ENCODE measurements around the gene MYH14. TPM values are rescaled to one million over a fixed set of nuclear protein-coding genes. Genes with fewer than 3 reads are reported as not detected.

Gene MYH14
- total RNA-seq (not detected in 2 replicates), polyA plus RNA-seq (not detected in 2 replicates), polyA minus RNA-seq (ENCODE audit: low replicate concordance) (not detected in 2 replicates)
- polyA plus RNA-seq (2012), result not detected in 2 replicates

DNA sequence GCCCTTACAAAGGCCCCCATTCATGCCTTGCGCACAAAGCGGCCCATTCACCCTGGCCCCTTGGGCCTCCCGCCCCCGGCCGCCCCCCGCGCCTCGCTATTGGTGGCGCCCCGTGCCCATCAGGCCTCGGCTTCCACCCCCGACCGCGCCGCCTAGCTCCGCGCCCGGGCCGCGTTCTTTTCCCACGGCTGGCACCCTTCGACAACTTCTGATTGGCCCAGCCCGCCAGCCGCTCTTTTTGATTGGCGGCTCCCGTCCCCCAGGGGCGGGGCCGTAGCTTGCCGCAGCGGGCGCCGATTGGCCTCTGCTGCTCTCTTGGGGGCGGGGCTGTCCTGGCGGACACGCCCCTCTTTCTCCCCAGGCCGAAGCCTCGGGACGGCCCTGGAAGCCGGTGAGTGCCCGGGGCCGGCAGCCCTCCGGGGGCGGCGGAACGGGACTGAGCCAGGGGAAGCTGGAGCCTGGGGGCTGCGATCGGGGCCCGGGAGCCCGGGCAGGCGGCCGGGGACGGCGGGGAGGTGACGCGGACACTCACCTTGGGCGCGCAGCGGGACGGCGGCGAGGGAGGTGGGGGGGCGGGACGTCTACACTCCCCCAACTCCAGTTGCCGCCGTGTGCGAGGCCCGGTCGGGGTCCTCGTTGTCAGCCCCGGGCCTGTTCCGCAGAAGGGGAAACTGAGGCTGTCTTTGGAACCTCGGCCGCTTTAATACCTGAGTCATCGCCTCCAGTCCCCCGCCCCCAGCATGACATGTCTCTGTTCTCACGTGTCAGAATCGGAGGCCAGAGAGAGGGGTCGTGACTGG lies at the start of gene MYH14:
Gene MYH14, plus strand, starts transcription at position 342 of the 800 bp plus-strand sequence. CDS start 6,744 bp downstream, outside the sequence.
- peak in 1 of 2 donors; percentile 3 for DNase-seq (ENCODE audit: low read depth in 2 of 2)
- Histone ChIP-seq H3K4me1 (ENCODE audit: control insufficient read depth, extremely low read depth, insufficient read depth, low read length) (no peaks in the 10 kb centered on the region), H3K4me2 (ENCODE audit: extremely low read depth, insufficient read depth, low read length) (no peak within 1 kb of the TSS), H3K36me3 (ENCODE audit: control insufficient read depth, insufficient read depth, low read length) (no peaks in the 10 kb centered on the region), H3K79me2 (ENCODE audit: control insufficient read depth, insufficient read depth, low read length) (no peaks in the 10 kb centered on the region), H3K4me3 (replicated peaks in 1 of 4; ENCODE audit: control extremely low read depth in 1 of 4, insufficient read depth in 1 of 4, low read depth in 3 of 4, low read length in 4 of 4) (no peak within 1 kb of the TSS), H3K9me3 (ENCODE audit: control insufficient read depth, insufficient read depth, low read depth, low read length) (no peaks in the 10 kb centered on the region), H3K9ac (ENCODE audit: insufficient read depth, low read length) (no peak within 1 kb of the TSS), H3K27ac (ENCODE audit: insufficient read depth, low read length) (no peak within 1 kb of the TSS), H3K27me3 (ENCODE audit: control insufficient read depth, insufficient read depth, low read length) (no peaks in the 10 kb centered on the region), H4K20me1 (ENCODE audit: control insufficient read depth, extremely low read depth, insufficient read depth, low read length) (no peaks in the 10 kb centered on the region), H2AFZ (ENCODE audit: low read length) (no peak within 1 kb of the TSS)
- no peak for TF ChIP-seq EZH2 (IDR thresholded peaks at IDR 0.05; ENCODE audit: low read length, missing control alignments)
- TF ChIP-seq, protein P1, sequence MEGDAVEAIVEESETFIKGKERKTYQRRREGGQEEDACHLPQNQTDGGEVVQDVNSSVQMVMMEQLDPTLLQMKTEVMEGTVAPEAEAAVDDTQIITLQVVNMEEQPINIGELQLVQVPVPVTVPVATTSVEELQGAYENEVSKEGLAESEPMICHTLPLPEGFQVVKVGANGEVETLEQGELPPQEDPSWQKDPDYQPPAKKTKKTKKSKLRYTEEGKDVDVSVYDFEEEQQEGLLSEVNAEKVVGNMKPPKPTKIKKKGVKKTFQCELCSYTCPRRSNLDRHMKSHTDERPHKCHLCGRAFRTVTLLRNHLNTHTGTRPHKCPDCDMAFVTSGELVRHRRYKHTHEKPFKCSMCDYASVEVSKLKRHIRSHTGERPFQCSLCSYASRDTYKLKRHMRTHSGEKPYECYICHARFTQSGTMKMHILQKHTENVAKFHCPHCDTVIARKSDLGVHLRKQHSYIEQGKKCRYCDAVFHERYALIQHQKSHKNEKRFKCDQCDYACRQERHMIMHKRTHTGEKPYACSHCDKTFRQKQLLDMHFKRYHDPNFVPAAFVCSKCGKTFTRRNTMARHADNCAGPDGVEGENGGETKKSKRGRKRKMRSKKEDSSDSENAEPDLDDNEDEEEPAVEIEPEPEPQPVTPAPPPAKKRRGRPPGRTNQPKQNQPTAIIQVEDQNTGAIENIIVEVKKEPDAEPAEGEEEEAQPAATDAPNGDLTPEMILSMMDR (conservative IDR thresholded peaks at IDR 0.05 in 1 of 2, IDR thresholded peaks at IDR 0.05 in 1 of 2; ENCODE audit: low read depth in 1 of 2, low read length in 2 of 2), result no peak

DNA sequence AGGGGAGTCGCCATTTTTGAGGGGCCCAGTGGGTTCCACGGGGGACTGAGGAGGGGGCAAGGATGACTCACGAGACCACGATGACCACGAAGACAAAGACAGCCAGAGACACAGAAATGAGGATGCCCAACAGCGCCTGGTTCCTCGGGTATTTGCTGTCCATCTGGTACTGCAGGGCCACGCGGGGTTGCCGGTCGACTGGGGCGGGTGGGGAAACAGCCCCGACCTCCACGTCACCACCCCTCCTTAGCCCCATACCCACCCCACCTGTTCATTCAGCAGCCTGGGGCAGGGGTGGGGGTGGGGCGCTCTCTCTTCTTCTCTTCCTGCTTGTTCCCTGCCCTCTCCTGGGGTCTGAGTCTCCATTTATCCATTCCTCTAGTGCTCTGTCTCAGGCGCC lies 48.9 kb upstream of the MYH14 start:
- no peak overlapping the region for H3K27ac ChIP-seq (ENCODE audit: insufficient read depth, low read length)
- H4K20me1 ChIP-seq (ENCODE audit: control insufficient read depth, extremely low read depth, insufficient read depth, low read length), result no peaks in the 10 kb centered on the region
- DNase-seq (ENCODE audit: low read depth in 2 of 2), result no peak
- no peaks in the 10 kb centered on the region for H3K27me3 ChIP-seq (ENCODE audit: control insufficient read depth, insufficient read depth, low read length)
- H2AFZ ChIP-seq (ENCODE audit: low read length), result no peak overlapping the region
- no peak for TF ChIP-seq EZH2 (IDR thresholded peaks at IDR 0.05; ENCODE audit: low read length, missing control alignments)
- TF ChIP-seq, protein P1 (conservative IDR thresholded peaks at IDR 0.05 in 1 of 2, IDR thresholded peaks at IDR 0.05 in 1 of 2; ENCODE audit: low read depth in 1 of 2, low read length in 2 of 2), result no peak
- H3K4me1 ChIP-seq (ENCODE audit: control insufficient read depth, extremely low read depth, insufficient read depth, low read length), result no peaks in the 10 kb centered on the region
- no peak overlapping the region for H3K4me3 ChIP-seq (replicated peaks in 1 of 4; ENCODE audit: control extremely low read depth in 1 of 4, insufficient read depth in 1 of 4, low read depth in 3 of 4, low read length in 4 of 4)
- no peak overlapping the region for H3K4me2 ChIP-seq (ENCODE audit: extremely low read depth, insufficient read depth, low read length)
- H3K9ac ChIP-seq (ENCODE audit: insufficient read depth, low read length), result no peak overlapping the region
- no peaks in the 10 kb centered on the region for H3K9me3 ChIP-seq (ENCODE audit: control insufficient read depth, insufficient read depth, low read depth, low read length)
- H3K79me2 ChIP-seq (ENCODE audit: control insufficient read depth, insufficient read depth, low read length), result no peaks in the 10 kb centered on the region
- no peaks in the 10 kb centered on the region for H3K36me3 ChIP-seq (ENCODE audit: control insufficient read depth, insufficient read depth, low read length)

DNA sequence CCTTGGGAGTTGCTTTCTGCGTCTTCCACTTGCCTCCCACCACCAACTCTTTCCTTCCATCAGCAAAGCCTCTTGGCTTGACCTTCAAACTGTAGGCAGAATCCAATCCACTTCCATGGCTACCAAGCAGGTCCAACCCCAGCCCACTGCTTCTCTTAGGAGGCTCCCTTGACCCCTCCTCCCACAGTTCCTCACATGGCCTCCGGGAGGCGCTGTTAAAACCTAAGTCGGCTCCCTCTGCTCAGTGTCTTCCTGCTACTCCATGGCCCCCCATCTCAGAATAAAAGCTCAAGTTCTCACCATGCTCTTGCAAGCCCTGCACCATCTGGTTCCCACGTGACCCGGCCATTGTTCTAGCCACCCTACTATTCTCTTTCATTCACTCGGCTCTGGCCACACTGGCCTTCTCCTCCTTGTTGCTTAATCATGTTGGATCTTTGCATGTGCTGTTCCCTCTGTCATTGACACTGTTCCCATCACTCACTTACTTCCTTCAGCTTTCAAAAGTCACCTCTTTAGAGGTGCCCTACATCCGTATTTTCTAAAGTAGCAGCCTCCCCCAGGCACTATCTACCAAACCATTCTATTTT lies 47.8 kb upstream of the MYH14 start:
- TF ChIP-seq, protein P1 (conservative IDR thresholded peaks at IDR 0.05 in 1 of 2, IDR thresholded peaks at IDR 0.05 in 1 of 2; ENCODE audit: low read depth in 1 of 2, low read length in 2 of 2), result peak in 1 of 2 donors; percentile 8
- no peak for TF ChIP-seq EZH2 (IDR thresholded peaks at IDR 0.05; ENCODE audit: low read length, missing control alignments)
- no peak overlapping the region for H2AFZ ChIP-seq (ENCODE audit: low read length)
- no peaks in the 10 kb centered on the region for H3K36me3 ChIP-seq (ENCODE audit: control insufficient read depth, insufficient read depth, low read length)
- no peak overlapping the region for H3K9ac ChIP-seq (ENCODE audit: insufficient read depth, low read length)
- H3K79me2 ChIP-seq (ENCODE audit: control insufficient read depth, insufficient read depth, low read length), result no peaks in the 10 kb centered on the region
- H3K4me2 ChIP-seq (ENCODE audit: extremely low read depth, insufficient read depth, low read length), result no peak overlapping the region
- no peaks in the 10 kb centered on the region for H4K20me1 ChIP-seq (ENCODE audit: control insufficient read depth, extremely low read depth, insufficient read depth, low read length)
- DNase-seq (ENCODE audit: low read depth in 2 of 2), result no peak
- no peaks in the 10 kb centered on the region for H3K27me3 ChIP-seq (ENCODE audit: control insufficient read depth, insufficient read depth, low read length)
- H3K27ac ChIP-seq (ENCODE audit: insufficient read depth, low read length), result no peak overlapping the region
- H3K4me1 ChIP-seq (ENCODE audit: control insufficient read depth, extremely low read depth, insufficient read depth, low read length), result no peaks in the 10 kb centered on the region
- no peak overlapping the region for H3K4me3 ChIP-seq (replicated peaks in 1 of 4; ENCODE audit: control extremely low read depth in 1 of 4, insufficient read depth in 1 of 4, low read depth in 3 of 4, low read length in 4 of 4)
- no peaks in the 10 kb centered on the region for H3K9me3 ChIP-seq (ENCODE audit: control insufficient read depth, insufficient read depth, low read depth, low read length)
